NOMO-1 treated with dmso at 0.1 percent for 144 hours (cell line): ENCODE measurements around the gene NOP56.
"Not testable (repeated sequence)": the region's sequence is repeated elsewhere in the genome, so short reads cannot be mapped to it uniquely, and the experiment has no call there.

ENCODE experiments used
- DNase-seq: peaks from one replicate; lab custom pipeline; 2025; ENCODE audit not compliant: unreplicated experiment; lab: John Stamatoyannopoulos, UW

NOP56 gene

GRCh38 chr20:2684817-2685216, 32.4 kb downstream of the NOP56 start:
- peak; percentile 48 for DNase-seq

GRCh38 chr20:2687514-2687913, 35.1 kb downstream of the NOP56 start:
- DNase-seq: no peak

GRCh38 chr20:2688041-2688591, 35.7 kb downstream of the NOP56 start:
- peak; percentile 78 for DNase-seq

- no peak for DNase-seq
Measured at GRCh38 chr20:2690213-2690612, 37.8 kb downstream of the NOP56 start.

GRCh38 chr20:2690718-2691117, 38.3 kb downstream of the NOP56 start:
- no peak for DNase-seq

- no peak for DNase-seq
Measured at GRCh38 chr20:2691127-2691526, 38.7 kb downstream of the NOP56 start.

- DNase-seq: no peak
Measured at GRCh38 chr20:2691663-2692035, 39.2 kb downstream of the NOP56 start.

GRCh38 chr20:2692036-2692885, 39.8 kb downstream of the NOP56 start, which contains the start of gene EBF4:
TSS of gene EBF4 (plus strand) at chr20:2692780. CDS start at chr20:2693646, 866 bp downstream.
- DNase-seq: no peak

- no peak for DNase-seq
Measured at GRCh38 chr20:2692886-2693285, 40.5 kb downstream of the NOP56 start.

- DNase-seq: no peak
Measured at GRCh38 chr20:2693286-2694007, 41.0 kb downstream of the NOP56 start.

- DNase-seq: no peak
Measured at GRCh38 chr20:2694008-2694471, 41.6 kb downstream of the NOP56 start.

- no peak for DNase-seq
Measured at GRCh38 chr20:2694519-2694918, 42.1 kb downstream of the NOP56 start.

GRCh38 chr20:2695206-2695983, 43.0 kb downstream of the NOP56 start:
- DNase-seq: no peak

- DNase-seq: not testable (repeated sequence)
Measured at GRCh38 chr20:2695984-2696525, 43.6 kb downstream of the NOP56 start.

GRCh38 chr20:2696646-2697045, 44.2 kb downstream of the NOP56 start:
- no peak for DNase-seq

GRCh38 chr20:2697768-2698167, 45.3 kb downstream of the NOP56 start:
- no peak for DNase-seq

- DNase-seq: no peak
Measured at GRCh38 chr20:2698186-2698817, 45.9 kb downstream of the NOP56 start.

GRCh38 chr20:2698912-2699311, 46.5 kb downstream of the NOP56 start:
- DNase-seq: no peak

GRCh38 chr20:2699775-2700413, 47.5 kb downstream of the NOP56 start:
- DNase-seq: no peak
